H9 (cell line): ENCODE data around the gene GSN. TPM values are rescaled to one million over a fixed set of nuclear protein-coding genes. Genes with fewer than 3 reads are reported as not detected.

ENCODE experiments used
- DNase-seq: peaks from one replicate; pipeline ENCODE4 v3.0.0-alpha.2; 2017
- H2AFZ ChIP-seq: one replicate; pipeline ENCODE4 v1.6.1; 2013; ENCODE audit warnings: mild to moderate bottlenecking, low read length, control low read depth, moderate library complexity
- H2AK5ac ChIP-seq: 2 replicates; pipeline ENCODE4 v1.6.1; 2013; ENCODE audit warnings: low read length, control low read depth, mixed read lengths; ENCODE audit not compliant: insufficient read length
- H2BK120ac ChIP-seq: one replicate; pipeline ENCODE4 v1.6.1; 2013; ENCODE audit warnings: low read depth, mild to moderate bottlenecking, low read length, control low read depth, inconsistent platforms; ENCODE audit not compliant: poor library complexity, severe bottlenecking
- H2BK12ac ChIP-seq: 2 replicates; pipeline ENCODE4 v1.6.1; 2013; ENCODE audit warnings: low read length, control low read depth, mixed read lengths, low read depth; ENCODE audit not compliant: insufficient read length
- H2BK15ac ChIP-seq: 2 replicates; pipeline ENCODE4 v1.6.1; 2013; ENCODE audit warnings: low read depth, low read length, control low read depth
- H2BK20ac ChIP-seq: one replicate; pipeline ENCODE4 v1.6.1; 2013; ENCODE audit warnings: low read depth, mild to moderate bottlenecking, low read length, control low read depth, inconsistent platforms; ENCODE audit not compliant: poor library complexity, severe bottlenecking
- H2BK5ac ChIP-seq: 2 replicates; pipeline ENCODE4 v1.6.1; 2013; ENCODE audit warnings: low read length, control low read depth, mixed read lengths; ENCODE audit not compliant: insufficient read length
- H3K14ac ChIP-seq: 2 replicates; pipeline ENCODE4 v1.6.1; 2013; ENCODE audit warnings: low read length, control low read depth; ENCODE audit not compliant: insufficient read depth
- H3K18ac ChIP-seq: 2 replicates; pipeline ENCODE4 v1.6.1; 2013; ENCODE audit warnings: low read depth, mild to moderate bottlenecking, mixed read lengths, low read length, control low read depth; ENCODE audit not compliant: insufficient read length
- H3K23ac ChIP-seq: 2 replicates; pipeline ENCODE4 v1.6.1; 2013; ENCODE audit warnings: low read length, control low read depth, mixed read lengths, low read depth; ENCODE audit not compliant: insufficient read length
- H3K23me2 ChIP-seq: 2 replicates; pipeline ENCODE4 v1.6.1; 2013; ENCODE audit warnings: low read depth, mild to moderate bottlenecking, mixed read lengths, low read length, control low read depth; ENCODE audit not compliant: insufficient read length, poor library complexity, severe bottlenecking
- H3K27ac ChIP-seq: 2 replicates; pipeline ENCODE4 v1.5.1; 2013; ENCODE audit warnings: low read length, control low read depth, mixed read lengths, low read depth; ENCODE audit not compliant: insufficient read length
- H3K27me3 ChIP-seq: 2 replicates; pipeline ENCODE4 v1.6.1; 2013; ENCODE audit warnings: low read length, control low read depth, inconsistent platforms; ENCODE audit not compliant: insufficient read depth
- H3K4ac ChIP-seq: 2 replicates; pipeline ENCODE4 v1.6.1; 2013; ENCODE audit warnings: low read depth, mild to moderate bottlenecking, control low read depth, inconsistent platforms, low read length, moderate library complexity
- H3K4me1 ChIP-seq: 2 replicates; pipeline ENCODE4 v1.6.1; 2013; ENCODE audit warnings: low read length, control low read depth, inconsistent platforms; ENCODE audit not compliant: insufficient read depth
- H3K4me2 ChIP-seq: 2 replicates; pipeline ENCODE4 v1.6.1; 2013; ENCODE audit warnings: low read length, control low read depth, mixed read lengths; ENCODE audit not compliant: insufficient read length, insufficient read depth
- H3K56ac ChIP-seq: 2 replicates; pipeline ENCODE4 v1.6.1; 2013; ENCODE audit warnings: low read depth, mild to moderate bottlenecking, mixed read lengths, low read length, control low read depth; ENCODE audit not compliant: insufficient read length
- H3K79me1 ChIP-seq: 2 replicates; pipeline ENCODE4 v1.6.1; 2013; ENCODE audit warnings: low read depth, mild to moderate bottlenecking, moderate library complexity, low read length, control low read depth, inconsistent platforms; ENCODE audit not compliant: insufficient read depth, poor library complexity, severe bottlenecking
- H3K79me2 ChIP-seq: 2 replicates; pipeline ENCODE4 v1.6.1; 2013; ENCODE audit warnings: low read length, control low read depth, inconsistent platforms; ENCODE audit not compliant: insufficient read depth
- H3K9ac ChIP-seq: 2 replicates; pipeline ENCODE4 v1.6.1; 2013; ENCODE audit warnings: low read length, control low read depth, mixed read lengths; ENCODE audit not compliant: insufficient read length; ENCODE audit errors: extremely low read depth
- H3K9me3 ChIP-seq: one replicate; pipeline ENCODE4 v1.6.1; 2013; ENCODE audit warnings: low read depth, low read length, inconsistent platforms; ENCODE audit not compliant: control insufficient read depth
- H3T11ph ChIP-seq: one replicate; pipeline ENCODE4 v1.6.1; 2013; ENCODE audit warnings: mild to moderate bottlenecking, low read length, control low read depth, inconsistent platforms
- H4K20me1 ChIP-seq: one replicate; pipeline ENCODE4 v1.6.1; 2013; ENCODE audit not compliant: control insufficient read depth, insufficient read length, insufficient read depth
- H4K5ac ChIP-seq: 2 replicates; pipeline ENCODE4 v1.6.1; 2013; ENCODE audit warnings: low read depth, mild to moderate bottlenecking, mixed read lengths, low read length, control low read depth; ENCODE audit not compliant: insufficient read length
- H4K8ac ChIP-seq: replicated peaks from 2 replicates; pipeline ENCODE4 v1.6.1; 2013; ENCODE audit warnings: low read length, control low read depth, mixed read lengths, low read depth; ENCODE audit not compliant: insufficient read length
- H4K91ac ChIP-seq: 2 replicates; pipeline ENCODE4 v1.6.1; 2013; ENCODE audit warnings: low read depth, mild to moderate bottlenecking, moderate library complexity, mixed read lengths, low read length, control low read depth; ENCODE audit not compliant: insufficient read length
- H3K27ac Mint-ChIP-seq, 3 experiments: 2 replicates in 2 of 3; 3 replicates in 1 of 3; pipeline ENCODE4 v1.8.0; 2020 to 2021; ENCODE audit warnings: mixed read lengths in 3 of 3, mild to moderate bottlenecking in 1 of 3, moderate library complexity in 1 of 3
- H3K27me3 Mint-ChIP-seq: 2 replicates; pipeline ENCODE4 v1.8.0; 2021; ENCODE audit warnings: low read depth, mild to moderate bottlenecking, moderate library complexity, mixed read lengths
- H3K36me3 Mint-ChIP-seq, 3 experiments: 2 replicates in 2 of 3; 3 replicates in 1 of 3; pipeline ENCODE4 v1.8.0; 2020 to 2021; ENCODE audit warnings: low read depth in 3 of 3, mixed read lengths in 3 of 3; ENCODE audit not compliant: insufficient read depth in 1 of 3
- H3K4me1 Mint-ChIP-seq, 2 experiments: 2 replicates each; pipeline ENCODE4 v1.8.0; 2020; ENCODE audit warnings: mixed read lengths in 2 of 2
- H3K4me3 Mint-ChIP-seq, 2 experiments: 2 replicates in 1 of 2; 3 replicates in 1 of 2; pipeline ENCODE4 v1.8.0; 2020 to 2021; ENCODE audit warnings: mild to moderate bottlenecking in 2 of 2, mixed read lengths in 2 of 2, moderate library complexity in 1 of 2
- H3K9me3 Mint-ChIP-seq, 2 experiments: 2 replicates in 1 of 2; 3 replicates in 1 of 2; pipeline ENCODE4 v1.8.0; 2020; ENCODE audit warnings: mild to moderate bottlenecking in 2 of 2, mixed read lengths in 2 of 2, moderate library complexity in 1 of 2
- whole genome bisulfite sequencing: extraction: QIAGEN DNeasy Blood & Tissue Kit; methylation state at CpG from one replicate; pipeline ENCODE4 v1.1.7; 2013; ENCODE audit warnings: missing lambda C conversion rate, low lambda C conversion rate, mixed read lengths; ENCODE audit not compliant: insufficient read length; ENCODE audit errors: extremely low coverage; 5-methylcytosine and 5-hydroxymethylcytosine counted together
- total RNA-seq: library from RNA; stranded (reverse); gene quantifications from 2 replicates; pipeline ENCODE4 v1.2.1, GENCODE V29; 2021
- TF ChIP-seq, protein P1 (sequence below): fragments of 200-600 bp; sonication (generic); conservative IDR thresholded peaks from 3 replicates; pipeline ENCODE4 v1.8.0; 2021; ENCODE audit warnings: antibody characterized with exemption, mild to moderate bottlenecking

Gene GSN
- total RNA-seq, 1 experiment from 2014 or later = 14.9 TPM

DNA sequence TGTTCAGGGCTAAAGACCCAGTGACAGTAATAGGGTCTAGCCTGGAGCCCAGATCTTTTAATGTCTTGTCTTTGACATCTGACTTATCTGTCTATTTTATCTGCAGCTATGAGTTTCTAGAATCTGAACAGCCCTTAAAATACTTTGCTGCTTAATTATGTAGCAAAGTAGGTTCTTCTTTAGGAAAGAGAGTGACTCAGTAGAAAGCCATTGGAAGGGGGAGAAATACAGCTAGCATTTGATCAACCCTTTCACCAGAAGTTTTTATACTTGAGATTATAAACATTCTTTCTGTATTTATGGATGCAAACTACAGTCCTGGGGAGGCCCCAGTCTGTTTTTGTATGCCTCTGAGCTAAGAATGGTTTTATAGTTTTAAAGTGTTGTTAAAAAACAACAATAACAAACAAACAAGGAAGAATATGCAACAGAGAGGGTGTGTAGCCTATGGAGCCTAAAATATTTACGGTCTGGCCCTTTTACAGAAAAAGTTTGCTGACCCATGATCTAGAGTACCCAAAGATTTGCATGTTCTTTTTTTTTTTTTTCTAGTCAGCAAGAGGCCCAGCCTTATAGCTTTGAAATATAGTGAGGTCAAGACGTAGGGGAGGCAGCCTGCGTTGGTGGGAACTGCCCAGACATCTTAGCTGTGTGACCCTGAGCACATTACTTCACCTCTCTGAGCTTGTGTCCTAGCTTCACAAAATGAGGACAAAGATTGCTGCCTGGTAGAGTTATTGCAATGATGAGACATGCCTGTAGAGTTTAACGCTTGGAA is 9.7 kb downstream of the GSN start:
- TF ChIP-seq, protein P1, sequence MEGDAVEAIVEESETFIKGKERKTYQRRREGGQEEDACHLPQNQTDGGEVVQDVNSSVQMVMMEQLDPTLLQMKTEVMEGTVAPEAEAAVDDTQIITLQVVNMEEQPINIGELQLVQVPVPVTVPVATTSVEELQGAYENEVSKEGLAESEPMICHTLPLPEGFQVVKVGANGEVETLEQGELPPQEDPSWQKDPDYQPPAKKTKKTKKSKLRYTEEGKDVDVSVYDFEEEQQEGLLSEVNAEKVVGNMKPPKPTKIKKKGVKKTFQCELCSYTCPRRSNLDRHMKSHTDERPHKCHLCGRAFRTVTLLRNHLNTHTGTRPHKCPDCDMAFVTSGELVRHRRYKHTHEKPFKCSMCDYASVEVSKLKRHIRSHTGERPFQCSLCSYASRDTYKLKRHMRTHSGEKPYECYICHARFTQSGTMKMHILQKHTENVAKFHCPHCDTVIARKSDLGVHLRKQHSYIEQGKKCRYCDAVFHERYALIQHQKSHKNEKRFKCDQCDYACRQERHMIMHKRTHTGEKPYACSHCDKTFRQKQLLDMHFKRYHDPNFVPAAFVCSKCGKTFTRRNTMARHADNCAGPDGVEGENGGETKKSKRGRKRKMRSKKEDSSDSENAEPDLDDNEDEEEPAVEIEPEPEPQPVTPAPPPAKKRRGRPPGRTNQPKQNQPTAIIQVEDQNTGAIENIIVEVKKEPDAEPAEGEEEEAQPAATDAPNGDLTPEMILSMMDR = no peak
- no peaks in the 10 kb centered on the region for H3K79me1 ChIP-seq
- H3K9me3 ChIP-seq = no peaks in the 10 kb centered on the region
- no peak overlapping the region for H3K18ac ChIP-seq
- H2AK5ac ChIP-seq = no peak overlapping the region
- H4K5ac ChIP-seq = no peak overlapping the region
- H3K9me3 Mint-ChIP-seq = no peaks in the 10 kb centered on the region
- H3K4ac ChIP-seq = no peak overlapping the region
- no peak overlapping the region for H3K4me2 ChIP-seq
- H3K56ac ChIP-seq = no peak overlapping the region
- H3K79me2 ChIP-seq = no peaks in the 10 kb centered on the region
- H2BK120ac ChIP-seq = no peak overlapping the region
- no peak overlapping the region for H2BK12ac ChIP-seq
- peaks cover 23 to 25% of the 10 kb centered on the region in 2 experiments for H3K4me1 Mint-ChIP-seq
- H3K36me3 Mint-ChIP-seq = peaks cover 0 to 3% (median 0%) of the 10 kb centered on the region in 3 experiments; a peak in 4 of 7 replicates
- peaks cover 3% of the 10 kb centered on the region; the same call in 1 of the 2 replicates for H3K4me1 ChIP-seq
- H3T11ph ChIP-seq = no peak overlapping the region
- H3K9ac ChIP-seq = no peak overlapping the region
- H4K8ac ChIP-seq = no peak overlapping the region
- H3K23ac ChIP-seq = no peak overlapping the region
- H2AFZ ChIP-seq = no peak overlapping the region
- H3K4me3 Mint-ChIP-seq = no peak overlapping the region
- no peak overlapping the region for H2BK20ac ChIP-seq
- no CpG with 5 or more reads among the region's 4 CpGs for WGBS
- no peak overlapping the region for H3K14ac ChIP-seq
- peaks cover 33% of the 10 kb centered on the region; the same call in 1 of the 2 replicates for H3K27me3 ChIP-seq
- no peak overlapping the region for H3K27ac Mint-ChIP-seq
- no peak overlapping the region for H2BK15ac ChIP-seq
- H4K91ac ChIP-seq = no peak overlapping the region
- H3K27me3 Mint-ChIP-seq = peaks cover 90% of the 10 kb centered on the region
- H2BK5ac ChIP-seq = no peak overlapping the region
- H3K27ac ChIP-seq = no peak overlapping the region
- no peaks in the 10 kb centered on the region for H3K23me2 ChIP-seq
- no peak for DNase-seq
- H4K20me1 ChIP-seq = no peaks in the 10 kb centered on the region
